ENCODE measurements around the gene EXOC3. TPM values are rescaled to one million over a fixed set of nuclear protein-coding genes. Genes with fewer than 3 reads are reported as not detected.

Gene EXOC3
- total RNA-seq, 2 experiments from 2014 or later, result 31.0 to 58.2 TPM

DNA sequence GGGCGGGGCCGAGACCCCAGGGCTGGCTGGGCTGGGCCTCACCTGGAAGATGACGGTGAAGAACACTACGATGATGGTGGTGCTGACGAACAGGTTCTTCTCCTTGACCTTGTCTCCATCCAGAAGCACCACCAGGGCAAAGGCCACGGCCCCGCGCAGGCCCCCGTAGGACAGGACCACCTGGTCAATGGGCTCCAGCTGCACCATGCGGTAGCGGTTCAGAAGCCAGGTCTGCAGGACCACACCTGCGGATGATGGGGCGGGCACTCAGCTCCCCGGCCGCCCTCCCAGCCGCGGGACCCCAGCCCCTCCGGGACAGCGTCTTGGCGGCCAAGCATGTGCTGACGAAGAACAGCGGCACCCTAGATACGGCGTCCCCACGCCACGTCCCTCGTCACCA lies 39.5 kb downstream of the EXOC3 start:
- no peak overlapping the region for H3K4me2 ChIP-seq (ENCODE audit: low read length)
- H2AFZ ChIP-seq (ENCODE audit: low read length), result no peak overlapping the region
- no peak for DNase-seq (ENCODE audit: low spot score)
- no peaks in the 10 kb centered on the region for H3K79me2 ChIP-seq (ENCODE audit: insufficient read depth, low read depth, low read length)
- H3K27ac ChIP-seq (ENCODE audit: low read depth, low read length, poor library complexity, severe bottlenecking), result no peak overlapping the region
- no peak for TF ChIP-seq EZH2phosphoT487 (IDR thresholded peaks at IDR 0.05; ENCODE audit: borderline replicate concordance, low read depth, low read length)
- TF ChIP-seq, protein P1, sequence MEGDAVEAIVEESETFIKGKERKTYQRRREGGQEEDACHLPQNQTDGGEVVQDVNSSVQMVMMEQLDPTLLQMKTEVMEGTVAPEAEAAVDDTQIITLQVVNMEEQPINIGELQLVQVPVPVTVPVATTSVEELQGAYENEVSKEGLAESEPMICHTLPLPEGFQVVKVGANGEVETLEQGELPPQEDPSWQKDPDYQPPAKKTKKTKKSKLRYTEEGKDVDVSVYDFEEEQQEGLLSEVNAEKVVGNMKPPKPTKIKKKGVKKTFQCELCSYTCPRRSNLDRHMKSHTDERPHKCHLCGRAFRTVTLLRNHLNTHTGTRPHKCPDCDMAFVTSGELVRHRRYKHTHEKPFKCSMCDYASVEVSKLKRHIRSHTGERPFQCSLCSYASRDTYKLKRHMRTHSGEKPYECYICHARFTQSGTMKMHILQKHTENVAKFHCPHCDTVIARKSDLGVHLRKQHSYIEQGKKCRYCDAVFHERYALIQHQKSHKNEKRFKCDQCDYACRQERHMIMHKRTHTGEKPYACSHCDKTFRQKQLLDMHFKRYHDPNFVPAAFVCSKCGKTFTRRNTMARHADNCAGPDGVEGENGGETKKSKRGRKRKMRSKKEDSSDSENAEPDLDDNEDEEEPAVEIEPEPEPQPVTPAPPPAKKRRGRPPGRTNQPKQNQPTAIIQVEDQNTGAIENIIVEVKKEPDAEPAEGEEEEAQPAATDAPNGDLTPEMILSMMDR (conservative IDR thresholded peaks at IDR 0.05; ENCODE audit: low read length), result no peak
- H3K9me3 ChIP-seq (ENCODE audit: low read length), result no peaks in the 10 kb centered on the region
- H3K9me2 ChIP-seq (ENCODE audit: insufficient read depth, low read length), result no peaks in the 10 kb centered on the region
- POLR2A ChIA-PET, result no interaction called here
- no peaks in the 10 kb centered on the region for H4K20me1 ChIP-seq (ENCODE audit: insufficient read depth, low read length)
- no peaks in the 10 kb centered on the region for H3K4me1 ChIP-seq (ENCODE audit: insufficient read depth, low read length, poor library complexity, severe bottlenecking)
- intact Hi-C loops (cut with micrococcal nuclease; ENCODE audit: unreplicated experiment), result no loop called here
- H3K36me3 ChIP-seq (ENCODE audit: insufficient read depth, low read length), result no peaks in the 10 kb centered on the region
- CTCF ChIA-PET (ENCODE audit: unreplicated experiment), result no interaction called here
- BruUV-seq (replicated peaks), result no TSS peak
- H3K4me3 ChIP-seq (ENCODE audit: low read depth, low read length, poor library complexity, severe bottlenecking), result no peak overlapping the region

GRCh38 chr5:483011-483410 lies 40.0 kb downstream of the EXOC3 start:
- DNase-seq (ENCODE audit: low spot score), result no peak
- Histone ChIP-seq H3K27ac (ENCODE audit: low read depth, low read length, poor library complexity, severe bottlenecking) (no peak overlapping the region), H3K4me3 (ENCODE audit: low read depth, low read length, poor library complexity, severe bottlenecking) (no peak overlapping the region), H3K4me2 (ENCODE audit: low read length) (no peak overlapping the region), H3K9me2 (ENCODE audit: insufficient read depth, low read length) (no peaks in the 10 kb centered on the region), H3K4me1 (ENCODE audit: insufficient read depth, low read length, poor library complexity, severe bottlenecking) (no peaks in the 10 kb centered on the region), H4K20me1 (ENCODE audit: insufficient read depth, low read length) (no peaks in the 10 kb centered on the region), H2AFZ (ENCODE audit: low read length) (no peak overlapping the region), H3K9me3 (ENCODE audit: low read length) (no peaks in the 10 kb centered on the region), H3K79me2 (ENCODE audit: insufficient read depth, low read depth, low read length) (no peaks in the 10 kb centered on the region), H3K36me3 (ENCODE audit: insufficient read depth, low read length) (no peaks in the 10 kb centered on the region)
- BruUV-seq (replicated peaks), result no TSS peak
- POLR2A ChIA-PET, result no interaction called here
- intact Hi-C loops (cut with micrococcal nuclease; ENCODE audit: unreplicated experiment), result no loop called here
- TF ChIP-seq, protein P1 (conservative IDR thresholded peaks at IDR 0.05; ENCODE audit: low read length), result no peak
- no peak for TF ChIP-seq EZH2phosphoT487 (IDR thresholded peaks at IDR 0.05; ENCODE audit: borderline replicate concordance, low read depth, low read length)
- CTCF ChIA-PET (ENCODE audit: unreplicated experiment), result no interaction called here

DNA sequence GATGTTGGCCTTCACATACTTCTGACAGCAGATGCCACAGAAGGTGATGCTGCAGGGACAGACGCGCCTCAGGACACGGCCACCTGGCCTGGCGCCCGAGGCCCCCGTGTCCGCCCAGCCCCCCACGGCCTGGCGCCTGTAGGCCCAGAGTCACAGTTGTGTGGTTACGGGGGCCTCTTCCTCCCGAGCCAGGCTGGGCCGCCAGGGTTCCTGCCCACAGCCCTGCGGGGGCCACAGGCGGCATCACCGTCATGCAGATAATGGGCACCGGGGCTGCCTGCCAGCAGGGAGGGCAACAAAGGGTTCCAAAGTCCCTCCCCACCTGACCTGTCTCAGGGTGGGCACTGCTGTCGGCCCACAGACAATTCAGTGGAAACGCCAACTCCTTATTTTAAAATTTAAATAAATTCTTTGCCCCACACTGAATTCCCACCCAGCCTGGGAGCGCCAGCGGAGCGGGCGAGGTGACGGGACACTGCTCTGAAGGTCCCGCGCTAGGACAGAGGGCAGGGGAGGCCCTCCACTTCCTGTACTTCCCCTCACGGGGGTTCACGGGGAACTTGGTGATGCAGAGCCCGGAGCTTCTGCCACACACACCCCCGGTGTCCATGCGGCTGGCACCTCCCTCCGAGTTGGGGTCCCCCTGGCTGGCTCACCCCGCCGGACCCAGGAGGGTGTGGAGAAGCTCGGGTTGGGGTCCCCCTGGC lies 40.6 kb downstream of the EXOC3 start:
- TF ChIP-seq EZH2phosphoT487 (IDR thresholded peaks at IDR 0.05; ENCODE audit: borderline replicate concordance, low read depth, low read length), result no peak
- TF ChIP-seq, protein P1 (conservative IDR thresholded peaks at IDR 0.05; ENCODE audit: low read length), result no peak
- H2AFZ ChIP-seq (ENCODE audit: low read length), result no peak overlapping the region
- CTCF ChIA-PET (ENCODE audit: unreplicated experiment), result no interaction called here
- no peak overlapping the region for H3K4me2 ChIP-seq (ENCODE audit: low read length)
- no peaks in the 10 kb centered on the region for H3K4me1 ChIP-seq (ENCODE audit: insufficient read depth, low read length, poor library complexity, severe bottlenecking)
- H3K4me3 ChIP-seq (ENCODE audit: low read depth, low read length, poor library complexity, severe bottlenecking), result no peak overlapping the region
- BruUV-seq (replicated peaks), result no TSS peak
- H3K9me3 ChIP-seq (ENCODE audit: low read length), result no peaks in the 10 kb centered on the region
- H3K27ac ChIP-seq (ENCODE audit: low read depth, low read length, poor library complexity, severe bottlenecking), result no peak overlapping the region
- H3K79me2 ChIP-seq (ENCODE audit: insufficient read depth, low read depth, low read length), result no peaks in the 10 kb centered on the region
- intact Hi-C loops (cut with micrococcal nuclease; ENCODE audit: unreplicated experiment), result no loop called here
- POLR2A ChIA-PET, result interaction anchor here (0.6 kb wide), 1 partner anchor 346 kb away, joined by 3 read pairs; no protein-coding TSS in a partner anchor
- H3K9me2 ChIP-seq (ENCODE audit: insufficient read depth, low read length), result no peaks in the 10 kb centered on the region
- DNase-seq (ENCODE audit: low spot score), result no peak
- H3K36me3 ChIP-seq (ENCODE audit: insufficient read depth, low read length), result no peaks in the 10 kb centered on the region
- no peaks in the 10 kb centered on the region for H4K20me1 ChIP-seq (ENCODE audit: insufficient read depth, low read length)

All from OCI-LY7 (cell line).